GM18867 (cell line): ENCODE results near the gene SLC36A1.
A peak's percentile ranks its signal among the peaks of the same experiment; 100 is the strongest.

Experiments
- ATAC-seq: cut with Tn5 transposase; IDR thresholded peaks from one replicate; pipeline ENCODE4 v1.9.1; 2021; ENCODE audit warnings: mild to moderate bottlenecking, moderate library complexity; ENCODE audit not compliant: unreplicated experiment

SLC36A1 gene

DNA sequence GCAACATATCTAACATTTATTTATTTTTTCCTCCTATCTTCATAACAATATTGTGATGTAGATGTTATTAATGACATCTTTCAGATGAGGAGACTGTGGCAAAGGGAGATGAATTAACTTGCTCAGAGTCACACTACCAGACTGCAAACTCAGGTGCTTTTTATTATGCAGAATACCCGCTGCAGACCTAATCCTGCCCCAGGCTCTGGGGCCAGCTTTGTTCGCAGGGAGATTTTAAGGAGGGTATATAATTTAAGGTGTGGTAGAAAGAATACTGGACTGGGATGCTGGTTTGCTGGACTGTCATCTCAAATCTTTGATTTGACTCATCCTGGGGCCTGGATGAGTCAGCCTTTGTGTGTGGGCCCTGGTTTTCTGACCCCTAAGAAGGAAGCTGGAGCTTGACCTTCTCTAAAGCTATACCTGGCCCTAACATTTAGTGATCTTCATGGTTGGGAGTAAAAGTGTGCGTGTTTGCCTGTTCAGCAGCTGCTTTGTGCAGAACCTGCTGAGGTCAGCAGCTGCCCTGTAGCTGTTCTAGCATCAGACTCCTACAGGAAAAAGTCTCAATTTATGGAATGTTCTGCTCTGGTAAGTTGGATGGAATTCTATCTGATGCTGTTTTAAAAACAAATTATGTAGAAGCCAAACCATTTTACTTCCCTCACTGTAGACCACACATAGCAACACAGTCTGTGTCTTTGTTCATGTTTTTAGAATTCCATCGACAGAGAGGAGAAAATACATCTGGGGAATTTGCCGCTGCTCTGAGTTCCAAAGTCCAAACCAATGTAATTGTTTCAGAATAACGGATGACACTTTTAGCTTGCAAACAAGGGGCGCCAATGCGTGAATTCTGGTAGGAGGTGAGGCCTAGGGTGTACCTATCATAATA lies 4.5 kb downstream of the SLC36A1 start:
- ATAC-seq, result peak; percentile 52

DNA sequence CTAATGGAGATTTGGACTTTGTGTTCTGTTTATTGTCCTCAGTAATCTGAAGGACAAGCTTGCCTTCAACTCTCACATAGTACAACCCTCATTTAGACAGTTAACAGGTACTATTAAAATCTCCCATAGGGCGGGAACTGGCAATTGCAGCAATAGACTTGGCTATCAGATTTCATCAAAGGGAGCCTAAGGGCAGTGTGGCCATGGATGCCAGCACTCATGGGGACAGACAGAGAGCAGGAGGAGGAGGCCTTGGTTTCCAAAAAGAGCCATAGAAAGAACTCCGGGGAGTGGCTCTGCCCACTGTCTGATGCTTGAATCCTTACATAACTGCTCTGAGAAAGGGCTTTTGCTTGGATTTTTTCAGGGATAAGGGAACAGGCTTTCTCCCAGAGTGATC lies 6.8 kb downstream of the SLC36A1 start:
- ATAC-seq, result no peak

DNA sequence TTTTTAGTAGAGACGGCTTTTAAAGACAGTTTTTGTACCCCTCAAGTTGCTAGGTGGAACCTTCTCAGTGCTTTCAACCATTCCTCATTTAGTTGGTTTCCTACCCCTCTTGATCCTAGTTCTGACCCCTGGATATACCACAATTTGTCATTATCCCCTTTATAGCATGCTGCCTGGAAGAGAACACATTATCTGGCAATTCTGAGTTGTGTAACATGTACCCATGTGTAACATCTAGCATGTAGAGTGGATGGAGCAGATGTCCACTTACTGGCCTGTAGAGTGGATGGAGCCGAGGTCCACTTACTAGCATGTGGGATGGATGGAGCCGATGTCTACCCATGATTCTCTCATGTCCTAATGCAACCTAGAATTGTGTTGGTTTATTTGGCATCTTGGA lies 7.5 kb downstream of the SLC36A1 start:
- no peak for ATAC-seq

DNA sequence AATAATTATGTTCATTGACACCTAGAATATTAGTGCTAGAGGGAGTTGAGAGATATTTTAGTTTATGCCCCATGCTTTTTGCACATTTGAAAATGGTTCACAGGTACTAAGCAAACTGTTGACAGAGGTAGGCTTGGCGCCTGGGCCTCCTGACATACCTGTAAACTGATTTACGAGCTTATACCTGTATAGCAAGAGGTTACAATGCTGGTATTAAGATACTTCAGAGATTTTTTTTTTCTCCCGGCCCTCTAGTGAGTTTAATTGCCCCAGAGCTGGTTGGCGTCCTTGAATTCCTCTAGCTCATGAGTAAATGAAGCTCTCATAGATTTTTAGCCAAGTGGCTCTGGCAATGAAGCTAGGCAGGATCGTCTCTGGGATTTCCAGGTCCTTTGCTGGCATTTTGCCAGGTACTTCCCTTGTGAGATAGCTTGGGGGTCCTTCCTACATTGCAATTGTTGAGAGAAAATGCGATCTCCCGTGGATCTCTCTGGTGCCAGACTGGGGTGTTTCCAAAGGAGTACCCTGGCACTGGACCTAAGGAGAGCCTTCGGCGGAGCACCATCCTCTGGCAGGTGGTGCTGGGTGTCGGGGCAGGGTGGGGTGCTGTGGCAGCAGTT lies 9.0 kb downstream of the SLC36A1 start:
- ATAC-seq, result no peak

DNA sequence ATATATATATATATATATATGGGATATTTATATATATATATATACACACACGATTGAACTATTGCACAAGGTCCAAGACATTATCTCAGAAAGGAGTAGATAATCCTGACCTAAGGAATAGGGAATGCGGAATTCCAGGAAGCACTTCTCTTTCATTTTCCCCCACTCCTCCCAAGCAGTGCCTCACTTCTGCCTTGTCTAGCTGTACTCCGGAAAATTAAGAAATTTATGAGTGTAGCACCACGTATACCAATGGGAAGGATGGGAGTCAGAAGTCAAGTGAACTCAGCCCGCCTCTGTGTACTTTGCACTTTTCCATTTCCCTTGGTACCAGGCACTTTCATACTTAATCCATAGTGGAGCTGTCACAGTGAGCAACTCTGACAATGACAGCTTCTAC lies 10.9 kb downstream of the SLC36A1 start:
- no peak for ATAC-seq

DNA sequence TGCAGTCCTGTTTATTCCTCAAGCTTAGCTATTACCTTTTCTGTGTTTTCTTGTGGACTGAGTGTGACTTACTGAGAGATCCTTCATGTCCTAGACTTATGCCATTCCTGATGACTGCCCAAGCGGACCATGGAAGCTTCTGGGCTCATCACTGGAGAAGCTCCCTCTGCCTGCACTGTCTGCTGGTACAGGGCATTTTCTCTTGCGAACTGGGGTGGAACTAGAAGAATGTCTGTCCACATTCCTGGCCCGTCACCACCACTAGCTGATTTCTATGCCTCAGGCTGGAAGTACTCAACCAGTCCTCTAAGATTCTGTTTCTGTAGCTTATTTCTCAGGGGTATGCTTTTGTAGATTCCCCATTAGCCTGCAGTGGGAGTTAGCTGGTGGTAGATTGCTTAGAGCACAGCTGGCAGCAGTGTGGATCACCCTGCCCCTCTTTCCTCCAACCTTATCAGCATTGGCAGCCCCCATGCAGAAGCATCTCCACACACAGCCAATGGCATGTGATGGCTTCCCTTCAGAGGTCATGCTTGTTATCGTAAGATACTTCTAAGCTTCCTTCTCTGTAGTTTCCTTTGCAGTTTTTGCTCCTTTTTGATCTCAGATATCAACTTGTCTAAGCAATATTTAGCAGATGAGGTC lies 12.4 kb downstream of the SLC36A1 start:
- ATAC-seq, result no peak

DNA sequence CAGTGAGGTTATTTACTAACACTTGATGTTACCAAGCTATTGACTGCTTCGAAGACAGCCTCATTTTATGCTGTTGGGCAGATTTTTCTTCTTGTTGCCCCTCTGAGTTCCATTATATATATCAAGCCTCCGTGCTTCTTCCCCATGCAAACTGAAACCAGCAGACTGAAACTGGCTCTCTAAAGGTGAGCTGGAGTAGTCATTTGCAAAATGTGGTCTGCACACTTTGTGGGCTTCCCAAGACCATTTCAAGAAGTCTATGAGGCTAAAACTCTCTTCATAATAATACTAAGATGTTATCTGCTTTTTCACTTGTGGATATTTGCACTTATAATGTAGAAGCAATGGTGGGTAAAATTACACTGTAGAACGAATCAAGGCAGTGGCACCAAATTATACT lies 13.9 kb downstream of the SLC36A1 start:
- ATAC-seq, result peak; percentile 95

DNA sequence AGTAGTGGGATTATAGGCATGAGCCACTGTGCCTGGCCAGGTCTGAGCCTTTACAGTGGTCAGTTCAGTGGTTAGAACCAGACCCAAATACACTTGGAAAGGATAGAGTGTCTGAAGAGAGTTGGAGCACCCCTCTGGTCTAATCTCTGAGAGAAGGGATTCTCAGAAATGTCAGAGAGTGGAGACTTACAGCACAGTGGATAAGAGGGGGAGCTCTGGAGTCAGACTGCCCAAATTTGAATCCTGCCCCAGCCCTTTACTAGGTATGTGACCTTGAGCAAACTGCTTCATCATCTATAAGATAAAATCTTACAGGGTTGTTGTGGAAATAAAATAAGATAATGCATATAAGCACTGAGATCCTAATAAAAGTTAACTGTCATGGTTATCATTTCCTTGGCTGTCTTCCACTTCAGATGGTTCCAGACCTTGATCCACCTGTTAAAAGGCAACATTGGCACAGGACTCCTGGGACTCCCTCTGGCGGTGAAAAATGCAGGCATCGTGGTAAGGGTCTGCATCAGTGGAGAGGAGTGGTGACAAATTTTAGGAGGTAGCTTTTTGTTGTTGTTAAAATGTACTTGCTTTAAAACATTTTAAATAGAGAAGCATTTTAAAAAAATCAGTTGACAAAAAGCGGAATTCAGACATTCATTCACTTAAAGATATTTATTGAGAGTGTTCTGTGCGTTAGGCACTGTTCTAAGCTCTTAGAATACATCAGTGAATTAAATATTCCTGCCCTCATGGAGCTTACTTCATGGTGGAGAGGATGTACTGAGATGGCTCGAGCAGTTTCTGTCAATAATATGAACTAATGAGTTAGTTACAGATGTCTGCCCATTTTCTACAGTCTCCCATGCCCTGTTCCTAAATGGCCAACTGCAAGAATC lies 16.0 kb downstream of the SLC36A1 start:
- no peak for ATAC-seq

DNA sequence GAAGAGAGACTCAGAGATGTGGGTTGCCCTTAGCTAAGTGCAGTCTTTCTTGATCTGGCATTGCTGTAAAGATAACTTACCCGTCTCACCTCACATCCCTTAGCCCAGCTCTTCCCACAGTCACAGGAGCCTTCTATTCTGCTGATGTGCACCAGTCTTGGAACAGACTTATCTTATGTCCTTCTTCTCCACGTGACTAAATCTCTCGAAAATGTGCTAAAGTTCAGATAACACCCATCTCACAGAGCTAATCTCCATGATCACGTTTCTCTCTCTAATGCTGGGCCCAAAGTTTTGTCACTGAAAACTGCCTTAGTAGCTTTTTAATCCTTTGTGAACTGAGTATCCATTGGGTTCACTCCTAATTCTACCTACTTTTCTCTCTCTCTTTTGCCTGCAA lies 16.7 kb downstream of the SLC36A1 start:
- no peak for ATAC-seq

DNA sequence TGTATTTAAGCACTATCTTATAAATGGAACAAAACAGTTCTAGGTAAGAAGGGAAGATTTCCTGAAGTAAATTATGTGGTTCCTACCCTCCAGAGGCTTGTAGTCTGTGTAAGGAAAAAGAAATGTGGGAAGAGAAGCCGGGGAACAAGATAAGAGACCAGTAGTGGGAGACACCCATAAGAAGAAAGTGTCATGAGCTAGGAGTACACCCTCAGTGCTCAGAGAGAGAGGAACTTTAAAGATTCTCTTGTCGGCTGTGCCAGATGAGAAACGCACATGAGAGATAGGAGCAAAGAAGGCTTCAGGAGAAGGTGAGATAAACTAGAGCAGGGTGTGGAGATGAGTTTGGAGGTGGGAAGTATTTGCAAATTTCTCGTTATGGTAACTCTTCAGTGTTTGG lies 18.1 kb downstream of the SLC36A1 start:
- no peak for ATAC-seq

DNA sequence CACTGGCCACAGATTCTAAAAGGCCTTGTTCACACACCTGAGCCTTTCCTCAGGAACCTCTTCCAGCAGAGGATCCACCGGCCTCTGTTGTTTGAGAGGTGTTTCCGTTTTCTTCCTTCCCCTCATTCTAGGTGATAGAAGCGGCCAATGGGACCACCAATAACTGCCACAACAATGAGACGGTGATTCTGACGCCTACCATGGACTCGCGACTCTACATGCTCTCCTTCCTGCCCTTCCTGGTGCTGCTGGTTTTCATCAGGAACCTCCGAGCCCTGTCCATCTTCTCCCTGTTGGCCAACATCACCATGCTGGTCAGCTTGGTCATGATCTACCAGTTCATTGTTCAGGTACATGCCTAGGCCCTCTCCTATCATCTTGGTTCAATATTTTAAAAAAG lies 20.2 kb downstream of the SLC36A1 start:
- no peak for ATAC-seq

DNA sequence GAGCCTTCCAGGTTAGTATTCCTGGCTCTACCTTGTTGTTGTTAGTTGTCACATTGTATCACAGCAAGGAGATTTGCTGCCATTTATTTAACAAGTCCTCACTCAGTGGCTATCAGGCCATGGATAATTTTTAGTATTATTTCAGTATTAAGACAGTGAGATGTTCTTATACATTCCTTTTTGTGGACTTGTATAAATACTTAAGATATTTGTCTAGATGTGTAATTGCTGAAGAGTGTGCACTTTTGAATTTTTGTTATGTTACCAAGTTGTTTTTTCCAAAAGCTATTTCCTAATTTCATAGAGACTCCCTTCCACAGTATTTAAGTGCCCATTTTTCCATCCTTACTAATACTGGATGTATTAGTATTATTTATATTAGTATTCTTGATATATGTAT lies 22.0 kb downstream of the SLC36A1 start:
- no peak for ATAC-seq

DNA sequence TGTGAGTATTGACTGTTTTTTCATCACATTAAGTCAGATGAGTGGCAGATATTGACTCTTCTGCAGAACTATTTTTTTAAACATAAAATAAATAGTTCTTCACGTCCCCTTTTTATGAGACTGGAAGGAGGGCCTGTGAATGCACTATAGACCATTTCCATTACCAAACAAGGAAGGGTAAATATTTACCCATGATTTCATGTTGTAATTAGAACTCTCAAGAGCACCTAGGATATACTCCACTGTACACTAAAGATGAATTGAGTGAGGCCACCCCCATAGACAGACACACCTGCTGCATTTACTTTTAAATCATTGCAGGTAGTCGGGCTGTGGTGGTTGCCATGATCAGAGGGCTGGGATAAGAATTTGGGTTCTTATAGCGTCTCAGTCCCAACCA lies 22.6 kb downstream of the SLC36A1 start:
- ATAC-seq, result no peak

DNA sequence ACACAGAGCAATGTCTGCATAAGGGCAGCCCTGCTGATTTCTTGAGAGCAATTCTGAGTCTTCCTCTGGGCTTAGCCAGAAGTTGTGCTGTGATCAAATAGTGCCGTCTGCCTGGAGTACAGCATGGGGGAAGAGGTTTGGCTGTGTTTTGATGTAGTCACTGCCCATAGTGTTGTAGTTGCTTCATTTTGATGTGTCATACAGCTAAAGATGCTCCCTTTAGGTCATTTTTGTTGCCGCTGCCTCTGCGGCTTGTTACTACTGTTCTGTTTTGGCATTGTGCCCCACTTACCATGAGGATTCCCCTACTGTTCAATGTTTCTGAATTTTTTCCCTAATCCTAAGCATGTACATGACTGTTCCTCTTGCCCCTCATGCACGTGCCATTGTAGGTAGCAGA lies 23.0 kb downstream of the SLC36A1 start:
- no peak for ATAC-seq

DNA sequence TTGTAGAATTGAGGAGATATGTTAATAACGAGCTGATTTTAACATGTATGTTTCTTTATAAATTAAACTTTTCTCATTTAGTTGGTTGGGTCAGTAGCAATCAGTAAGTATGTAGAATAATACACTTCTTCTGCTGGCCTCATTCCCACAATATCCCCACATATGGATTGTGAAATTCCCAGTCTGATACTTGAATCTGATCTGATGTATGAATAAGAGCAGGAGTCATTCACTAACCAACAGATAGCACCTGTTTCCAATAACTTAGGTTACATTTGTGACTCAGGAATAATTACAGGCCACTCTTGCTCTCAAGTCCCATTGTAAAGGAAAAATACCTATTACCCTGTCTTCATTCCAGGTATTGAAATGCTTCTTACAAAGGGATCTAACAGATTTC lies 23.9 kb downstream of the SLC36A1 start:
- no peak for ATAC-seq

DNA sequence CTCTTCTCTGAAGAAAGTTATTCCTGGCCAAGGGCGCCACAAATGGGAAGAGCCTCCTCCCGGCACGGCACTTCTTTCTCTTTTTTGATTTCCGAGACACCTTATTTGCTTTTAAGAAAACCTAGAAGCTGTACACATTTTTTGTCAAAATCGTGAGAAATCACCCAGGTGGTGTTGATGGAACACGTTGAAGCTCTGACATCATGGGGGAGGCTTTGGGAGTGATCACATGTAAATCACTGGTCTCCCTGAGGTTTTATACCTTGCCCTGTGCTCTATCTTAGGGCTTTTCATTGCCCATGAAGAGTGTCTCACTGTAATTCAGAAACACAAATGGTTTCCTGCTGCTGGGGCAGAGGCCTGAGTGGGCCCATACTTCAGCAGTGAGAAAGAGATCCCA lies 27.4 kb downstream of the SLC36A1 start:
- no peak for ATAC-seq

DNA sequence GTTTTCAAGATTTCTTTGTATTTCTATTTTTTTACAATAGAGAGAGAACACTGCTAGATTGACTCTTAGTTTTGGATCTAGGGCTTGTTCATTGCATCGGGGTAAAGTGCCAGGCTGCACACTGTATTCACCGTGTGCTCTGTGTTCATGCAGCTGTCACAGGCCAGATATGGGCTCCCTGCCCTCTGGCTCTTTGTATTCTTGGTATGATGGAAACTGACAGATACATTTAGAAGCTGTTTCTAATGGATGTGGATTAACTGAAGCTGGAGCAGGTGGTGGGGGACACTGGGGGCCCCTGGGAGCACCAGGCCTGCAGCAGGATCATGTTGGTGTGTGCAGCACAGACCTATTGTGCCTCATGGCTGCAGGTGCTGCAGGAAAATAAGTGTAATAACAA lies 28.0 kb downstream of the SLC36A1 start:
- no peak for ATAC-seq

DNA sequence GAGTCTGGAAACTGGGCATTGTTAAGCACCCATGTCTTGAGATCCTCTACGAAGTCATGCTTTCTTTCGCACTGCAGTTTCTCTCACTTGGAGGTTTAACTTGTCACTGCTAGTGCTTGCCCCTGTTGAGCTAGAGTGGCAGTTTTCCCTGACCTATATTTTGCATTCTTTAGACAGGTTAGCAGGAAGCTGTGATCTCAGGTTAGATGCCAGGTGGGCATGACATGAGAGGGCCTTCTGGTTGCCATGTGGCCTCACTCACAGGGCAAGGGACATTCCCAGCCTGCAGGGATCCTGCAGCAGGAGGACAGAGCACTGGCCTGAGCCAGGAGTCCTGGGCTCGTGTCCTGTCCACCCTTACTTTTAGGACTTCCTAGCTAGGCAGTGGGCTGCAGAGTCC lies 28.6 kb downstream of the SLC36A1 start:
- no peak for ATAC-seq

DNA sequence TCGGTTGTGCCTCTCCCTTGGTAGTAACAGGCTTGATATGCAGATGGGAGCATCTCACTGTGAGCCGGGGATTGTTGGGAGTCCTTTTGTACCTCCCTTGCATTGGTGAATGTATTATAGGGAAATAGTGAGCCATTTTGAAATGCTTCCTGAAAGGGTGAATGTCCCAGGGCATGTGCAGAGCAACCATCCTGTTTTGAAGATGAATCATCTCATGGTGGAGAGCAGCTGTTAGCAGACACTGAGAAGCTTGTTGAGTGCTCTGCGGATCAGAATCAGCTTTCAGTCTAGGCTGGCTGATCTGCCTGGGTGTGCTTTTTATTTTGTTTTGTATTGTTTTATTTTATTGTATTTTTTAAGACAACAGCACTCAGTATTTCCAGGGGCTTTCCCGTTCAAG lies 29.7 kb downstream of the SLC36A1 start:
- no peak for ATAC-seq

DNA sequence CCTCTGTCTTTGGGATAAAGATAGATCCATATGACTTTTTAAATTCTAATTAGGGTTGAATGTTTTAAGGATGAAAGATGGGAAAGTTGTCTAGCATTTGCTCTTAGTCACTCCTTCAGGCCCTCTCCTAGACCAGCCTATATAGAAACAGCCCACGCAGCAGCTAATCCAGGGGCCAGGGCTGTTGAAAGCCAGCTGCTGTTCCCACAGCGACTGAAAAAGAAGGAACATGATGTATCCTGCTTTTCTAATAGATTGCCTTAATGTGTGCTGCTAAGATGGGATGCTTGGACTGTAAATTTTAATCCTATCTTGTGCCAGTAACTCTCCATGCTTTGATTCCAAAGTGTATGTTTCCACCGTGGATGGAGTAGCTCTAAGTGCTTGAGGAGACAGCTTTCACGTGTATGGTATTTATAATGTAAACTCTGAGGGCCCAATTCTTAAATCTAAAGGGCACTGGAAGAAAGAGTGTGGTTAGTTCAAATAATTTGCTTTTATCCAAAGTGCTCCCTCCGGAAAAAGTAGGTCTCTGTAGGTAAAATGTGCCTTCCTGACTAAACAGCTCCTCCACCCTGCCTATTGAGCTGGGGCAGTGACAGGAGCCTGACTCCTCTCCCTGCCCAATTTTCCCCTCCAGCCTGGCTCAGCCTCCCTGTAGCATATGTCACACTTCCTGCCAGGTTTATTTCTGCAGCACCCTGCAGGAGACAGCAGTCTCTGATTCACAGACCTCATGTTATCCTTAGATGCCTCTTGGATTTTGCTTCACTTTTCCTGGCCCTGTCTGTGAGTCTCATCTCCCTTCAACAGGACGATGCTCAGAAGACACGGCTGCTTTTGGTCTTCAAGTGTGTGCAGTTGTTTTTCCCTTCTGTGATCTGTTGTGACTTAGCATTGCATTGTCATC lies 33.2 kb downstream of the SLC36A1 start:
- ATAC-seq, result no peak
